IPS DF 4.7 (cell line): Measurements from ENCODE around the gene CARD14.
"Not testable (repeated sequence)": the region's sequence is repeated elsewhere in the genome, so short reads cannot be mapped to it uniquely, and the experiment has no call there.

ENCODE experiments used
- DNase-seq: peaks from one replicate; pipeline ENCODE4 v3.0.0-alpha.2; 2013; ENCODE audit warnings: low spot score; ENCODE audit errors: extremely low read depth

Gene CARD14

DNA sequence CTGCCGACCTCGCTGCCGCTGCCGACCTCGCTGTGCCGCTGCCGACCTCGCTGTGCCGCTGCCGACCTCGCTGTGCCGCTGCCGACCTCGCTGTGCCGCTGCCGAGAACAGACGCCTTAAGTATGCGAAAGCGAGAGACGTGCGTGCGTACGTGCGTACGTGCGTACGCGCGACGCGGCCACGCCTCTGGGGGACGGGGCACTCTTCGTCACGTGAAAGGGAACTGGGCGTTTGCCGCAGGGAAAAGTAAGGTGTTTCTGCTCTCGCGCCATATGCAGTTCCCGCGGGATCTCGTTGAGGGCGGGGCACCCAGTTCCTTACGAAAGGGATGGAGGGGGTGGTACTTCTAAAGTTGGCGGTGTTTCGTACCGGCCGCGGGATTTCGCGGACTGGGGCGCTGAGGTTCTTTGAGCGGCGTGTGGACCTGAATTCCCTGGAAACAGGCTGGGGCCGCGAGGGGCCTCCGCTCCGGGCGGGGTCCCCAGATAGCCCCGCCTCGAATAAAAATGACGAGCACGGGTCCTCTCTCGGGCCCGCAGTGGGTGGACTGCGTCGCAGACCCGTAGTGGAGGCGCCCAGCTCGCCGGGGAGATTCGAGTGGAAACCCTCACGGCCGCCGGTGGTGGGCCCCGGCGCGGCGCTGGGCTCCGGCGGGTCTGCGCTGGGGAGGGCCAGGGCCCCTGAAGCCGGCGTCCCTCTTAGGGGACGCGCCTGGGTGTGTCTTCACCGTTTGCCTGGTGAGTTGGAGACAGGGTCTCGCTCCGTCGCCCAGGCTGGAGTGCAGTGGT is 22.6 kb upstream of the CARD14 start, which contains the start of gene EIF4A3:
TSS of gene EIF4A3 (minus strand) at position 94 of the 788 bp plus-strand sequence. CDS start 167 bp downstream, outside the sequence.
- DNase-seq, result peak; percentile 92

DNA sequence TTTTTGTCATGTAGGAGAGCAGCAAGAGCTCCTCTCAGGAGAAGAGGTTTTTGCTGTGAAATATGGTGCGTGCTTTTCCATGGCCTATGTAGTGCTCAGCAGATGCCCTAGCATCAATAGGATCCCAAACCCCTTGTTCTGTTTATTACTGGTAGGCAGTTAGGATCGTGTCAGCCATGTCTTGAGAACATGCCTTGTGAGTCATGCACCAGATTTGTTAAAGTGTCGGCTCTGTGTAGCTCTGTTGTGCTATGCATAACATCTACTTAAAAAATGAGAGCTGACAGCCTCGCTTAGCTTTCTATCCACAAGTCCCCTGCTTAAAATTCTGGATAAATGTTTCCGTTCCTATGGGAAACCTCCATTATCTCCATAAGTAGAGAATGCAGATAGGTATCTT is 18.5 kb upstream of the CARD14 start:
- no peak for DNase-seq

DNA sequence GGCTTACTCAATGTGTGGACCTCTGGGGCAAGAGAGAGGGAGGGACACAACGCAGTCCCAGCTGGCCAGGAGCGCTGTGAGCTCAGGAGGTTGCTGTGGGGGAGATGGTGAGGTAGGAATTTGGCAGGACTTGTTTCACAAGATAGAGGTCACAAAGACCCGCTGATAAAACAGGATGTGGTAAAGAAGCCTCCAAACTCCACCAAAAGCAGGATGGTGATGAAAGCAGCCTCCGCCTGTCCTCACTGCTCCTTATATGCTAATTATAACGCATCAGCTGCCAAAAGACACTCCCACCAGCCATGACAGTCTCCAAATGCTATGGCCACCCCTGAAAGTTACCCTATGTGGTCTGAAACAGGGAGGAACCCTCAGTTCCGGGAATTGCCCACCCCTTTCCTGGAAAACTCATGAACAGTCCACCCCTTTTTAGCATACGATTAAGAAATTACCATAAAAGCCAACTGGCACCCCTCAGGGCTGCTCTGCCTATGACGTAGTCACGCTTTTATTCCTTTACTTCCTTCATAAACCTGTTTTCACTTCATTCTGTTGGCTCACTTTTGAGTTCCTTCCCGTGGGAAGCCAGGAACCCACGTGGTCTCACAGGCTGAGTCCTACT is 17.6 kb upstream of the CARD14 start:
- no peak for DNase-seq

DNA sequence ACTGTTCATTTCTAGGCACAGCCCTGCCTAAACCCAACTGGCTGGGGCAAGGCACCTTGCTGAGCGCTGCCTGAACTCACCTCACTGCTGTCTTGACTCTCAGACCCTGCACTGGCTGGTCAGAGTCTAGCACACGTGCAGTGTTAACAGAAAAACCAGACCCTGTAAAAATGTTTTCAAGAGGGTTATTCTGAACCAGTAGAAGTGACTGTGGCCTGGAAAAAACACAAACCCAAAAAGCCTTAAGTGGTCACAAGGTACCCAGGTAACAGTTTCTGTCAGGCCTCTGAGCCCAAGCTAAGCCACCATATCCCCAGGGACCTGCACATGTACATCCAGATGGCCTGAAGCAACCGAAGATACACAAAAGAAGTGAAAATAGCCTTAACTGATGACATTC is 16.8 kb upstream of the CARD14 start:
- DNase-seq, result no peak

DNA sequence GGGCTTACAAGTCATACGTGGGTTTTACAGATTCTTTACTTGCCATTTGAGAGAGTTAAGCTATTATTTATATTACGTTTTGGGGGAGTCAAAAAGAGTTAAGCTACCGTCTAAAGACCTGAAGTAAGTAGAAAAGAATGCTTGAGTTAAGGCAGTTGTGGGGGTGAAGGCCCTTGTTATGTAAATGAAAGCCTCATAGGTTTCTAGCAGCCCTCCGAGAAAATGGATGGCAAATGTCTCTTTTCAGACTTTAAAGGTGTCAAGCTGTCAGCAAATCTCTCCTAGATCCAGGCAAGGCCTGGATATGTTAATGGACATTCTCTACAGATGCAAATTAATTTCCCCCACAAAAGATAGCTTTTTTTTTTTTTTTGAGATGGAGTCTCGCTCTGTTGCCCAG is 15.7 kb upstream of the CARD14 start:
- no peak for DNase-seq

DNA sequence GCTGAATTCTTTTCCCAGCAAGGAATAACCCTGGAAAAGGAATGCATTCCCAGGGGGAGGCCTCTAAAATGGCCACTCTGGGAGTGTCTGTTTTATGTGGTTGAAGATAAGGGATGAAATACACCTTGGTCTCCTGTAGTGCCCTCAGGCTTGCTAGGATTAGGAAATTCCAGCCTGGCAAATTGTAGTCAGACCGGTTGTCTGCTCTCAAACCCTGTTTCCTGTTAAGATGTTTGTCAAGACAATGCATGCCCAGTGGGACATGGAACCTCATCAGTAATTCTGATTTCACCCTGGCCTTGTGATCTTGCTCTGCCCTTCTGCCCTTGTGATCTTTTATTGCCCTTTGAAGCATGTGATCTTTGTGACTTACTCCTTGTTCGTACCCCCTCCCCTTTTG is 14.2 kb upstream of the CARD14 start:
- not testable (repeated sequence) for DNase-seq

DNA sequence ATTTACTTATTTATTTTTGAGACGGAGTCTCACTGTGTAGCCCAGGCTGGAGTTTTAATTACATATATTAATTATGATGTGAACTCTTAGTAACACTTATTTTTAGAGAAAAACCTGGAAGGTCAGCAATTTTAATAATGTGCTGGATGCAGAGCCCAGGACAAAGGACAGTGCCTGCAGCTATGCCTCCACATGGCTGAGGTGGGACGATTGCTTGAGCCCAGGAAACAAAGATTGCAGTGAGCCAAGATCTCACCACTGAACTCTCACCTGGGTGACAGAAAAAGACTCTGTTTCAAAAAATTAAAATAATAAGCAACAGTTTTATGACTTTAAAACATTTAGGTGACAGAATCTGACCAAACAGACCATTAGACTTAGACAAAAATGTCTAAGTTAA is 11.0 kb upstream of the CARD14 start:
- no peak for DNase-seq

DNA sequence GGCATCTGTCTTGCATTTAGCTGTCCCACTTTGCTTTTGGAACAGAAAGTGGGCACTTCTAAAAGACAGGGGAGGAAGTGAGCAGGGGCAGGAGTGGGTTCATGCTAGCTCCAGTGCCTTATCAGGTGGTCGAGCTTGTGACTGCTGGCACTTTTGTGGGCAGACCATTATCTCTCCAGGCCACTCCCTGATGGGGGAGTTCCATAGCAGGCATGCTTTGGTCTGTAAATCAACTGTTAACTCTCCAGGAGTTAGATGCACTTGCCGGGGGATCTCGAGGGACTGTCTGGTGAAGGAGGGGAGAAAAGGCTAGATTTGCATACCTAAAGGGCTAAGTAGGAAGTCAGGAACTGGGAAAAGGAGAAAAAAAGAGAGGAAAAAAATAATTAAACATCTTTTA is 9.3 kb upstream of the CARD14 start:
- DNase-seq, result no peak

DNA sequence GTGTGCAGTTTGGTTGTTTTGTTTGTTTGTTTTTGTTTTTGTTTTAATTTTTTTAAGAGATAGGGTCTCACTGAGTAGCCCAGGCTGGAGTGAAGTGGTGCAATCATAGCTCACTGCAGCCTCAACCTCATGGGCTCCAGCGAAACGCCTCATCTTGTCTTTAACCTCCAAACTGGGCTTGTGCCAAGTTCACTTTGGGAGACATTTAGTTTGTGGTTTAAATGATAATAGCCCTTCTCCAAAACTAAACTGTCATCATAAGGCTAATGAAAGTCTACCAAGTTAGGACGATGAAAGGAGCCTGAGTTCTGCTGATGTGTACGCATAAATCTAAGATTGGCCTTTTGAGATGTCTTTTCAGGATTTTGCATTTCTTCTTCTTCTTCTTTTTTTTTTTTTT is 6.5 kb upstream of the CARD14 start:
- DNase-seq, result no peak

DNA sequence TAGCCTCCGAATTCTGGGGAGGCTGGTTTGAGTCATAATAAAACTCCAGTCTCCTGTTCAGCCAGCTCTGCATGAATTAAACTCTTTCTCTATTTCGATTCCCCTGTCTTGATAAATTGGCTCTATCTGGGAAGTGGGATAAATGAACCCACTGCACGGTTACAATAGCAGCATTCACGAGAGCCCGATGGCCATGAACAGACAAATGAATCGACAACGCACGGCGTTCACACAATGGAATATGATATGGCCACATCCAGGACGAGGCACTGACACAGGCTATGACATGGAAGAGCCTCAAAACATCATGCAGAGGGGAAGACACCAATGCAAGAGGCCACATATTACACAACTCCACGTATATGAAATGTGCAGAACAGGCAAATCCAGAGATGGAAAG is 5.6 kb upstream of the CARD14 start:
- no peak for DNase-seq

DNA sequence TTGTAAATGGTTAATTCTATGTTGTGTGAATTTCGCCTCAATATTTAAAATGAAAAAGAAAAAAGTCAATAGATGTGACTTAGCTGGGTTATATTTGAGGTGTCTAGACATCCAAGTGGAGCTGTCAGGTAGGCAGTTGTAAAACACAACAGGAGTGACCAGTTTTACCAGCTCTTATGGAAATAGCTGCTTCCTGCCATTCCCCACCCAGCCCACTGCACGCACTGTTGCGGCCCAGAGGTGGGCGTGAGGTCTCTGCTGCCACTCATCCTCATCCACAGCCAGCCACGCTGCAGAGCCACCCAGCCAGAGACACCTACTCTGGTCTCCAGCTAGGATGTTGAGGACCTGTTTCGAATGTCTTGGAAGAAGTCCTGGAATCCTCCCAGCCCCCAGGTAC is 3.4 kb upstream of the CARD14 start:
- DNase-seq, result no peak

DNA sequence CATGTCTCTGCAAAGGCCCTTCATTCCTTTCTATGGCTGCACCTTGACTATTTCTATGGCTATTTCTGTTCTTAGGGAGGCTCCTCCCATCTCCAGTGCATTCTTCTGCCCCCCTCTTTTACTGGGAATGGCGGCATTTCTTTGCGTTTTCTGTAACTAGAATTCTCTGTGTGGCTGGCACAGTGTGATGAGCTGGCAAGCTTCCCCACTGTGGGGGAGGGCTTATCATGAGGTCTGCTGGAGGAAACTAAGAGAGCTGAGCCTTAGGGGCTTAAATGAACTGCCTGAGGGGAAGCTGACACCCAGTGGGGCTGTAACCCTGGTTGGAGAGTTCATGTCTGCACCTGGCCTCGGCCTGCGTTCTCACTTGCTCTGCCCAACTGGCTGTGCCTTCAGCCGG is 1.5 kb upstream of the CARD14 start:
- no peak for DNase-seq

DNA sequence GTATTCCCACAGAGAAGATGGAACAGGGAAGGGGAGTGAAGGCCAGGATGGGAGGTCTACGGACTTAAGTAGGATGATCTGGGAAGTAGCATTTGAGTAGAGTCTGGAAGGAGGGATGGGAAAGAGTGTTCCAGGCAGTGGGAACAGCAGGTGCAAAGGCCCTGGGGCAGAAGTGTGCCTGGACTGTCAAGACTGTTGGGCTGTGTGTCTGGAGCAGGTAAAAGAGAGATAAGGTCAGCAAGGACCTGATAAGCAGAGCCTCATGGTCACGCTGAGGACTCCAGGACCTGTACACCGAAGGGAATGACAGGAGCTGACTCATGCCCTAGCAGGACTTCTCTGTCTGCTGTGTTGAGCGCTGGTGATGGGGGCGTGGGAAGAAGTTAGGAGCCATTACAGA is 723 bp upstream of the CARD14 start:
- DNase-seq, result no peak

DNA sequence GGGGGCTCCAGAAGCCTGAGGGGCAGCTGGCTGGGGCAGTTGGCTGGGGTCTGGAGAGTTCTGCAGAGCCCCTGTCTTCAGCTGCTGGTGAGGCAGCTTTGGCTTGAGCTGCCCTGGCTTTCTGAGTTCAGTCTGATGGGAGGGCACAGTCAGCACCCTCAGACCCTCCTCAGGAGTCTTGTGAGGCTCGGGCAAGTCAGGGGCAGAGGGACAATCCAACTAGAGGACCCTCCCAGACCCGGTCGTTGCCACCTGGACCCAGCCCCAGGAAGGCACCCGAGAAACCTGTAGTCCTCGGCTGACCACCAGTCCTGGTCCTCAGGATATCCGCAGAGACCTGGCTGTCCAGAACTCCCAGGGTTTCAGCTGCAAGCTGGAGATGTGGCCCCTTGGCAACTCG is 1.9 kb downstream of the CARD14 start:
- no peak for DNase-seq

DNA sequence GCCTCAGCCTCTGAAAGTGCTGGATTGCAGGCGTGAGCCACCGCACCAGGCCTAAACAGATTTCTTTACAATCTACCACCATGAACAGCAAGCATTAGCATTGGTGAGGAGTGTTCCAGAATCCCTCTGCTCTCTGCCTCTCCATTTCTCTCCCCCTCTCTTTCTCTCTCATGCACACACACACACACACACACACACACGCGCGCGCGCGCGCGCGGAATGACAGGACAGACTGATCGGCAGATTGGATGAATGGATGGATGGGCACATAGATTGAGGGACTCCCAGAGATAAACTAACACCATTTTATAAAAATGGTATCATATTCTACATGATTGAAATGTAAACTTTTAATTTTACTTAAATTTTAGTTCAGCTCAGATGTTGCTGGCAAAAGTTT is 3.3 kb downstream of the CARD14 start:
- no peak for DNase-seq

DNA sequence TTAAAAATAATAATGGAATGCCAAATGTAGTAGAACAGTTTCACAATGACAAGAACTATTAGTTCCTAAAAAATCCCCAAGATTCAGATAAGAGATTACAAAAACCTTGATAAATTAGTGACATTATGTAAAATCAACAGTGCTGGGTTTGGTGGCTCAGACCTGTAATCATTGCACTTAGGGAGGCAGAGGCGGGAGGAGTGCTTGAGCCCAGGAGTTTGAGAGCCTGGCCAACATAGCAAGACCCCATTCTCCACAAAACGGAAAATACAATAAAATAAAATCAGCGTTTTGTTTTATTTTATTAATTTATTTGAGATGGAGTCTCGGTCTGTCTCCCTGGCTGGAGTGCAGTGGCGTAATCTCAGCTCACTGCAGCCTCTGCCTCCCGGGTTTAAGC is 4.1 kb downstream of the CARD14 start:
- no peak for DNase-seq

DNA sequence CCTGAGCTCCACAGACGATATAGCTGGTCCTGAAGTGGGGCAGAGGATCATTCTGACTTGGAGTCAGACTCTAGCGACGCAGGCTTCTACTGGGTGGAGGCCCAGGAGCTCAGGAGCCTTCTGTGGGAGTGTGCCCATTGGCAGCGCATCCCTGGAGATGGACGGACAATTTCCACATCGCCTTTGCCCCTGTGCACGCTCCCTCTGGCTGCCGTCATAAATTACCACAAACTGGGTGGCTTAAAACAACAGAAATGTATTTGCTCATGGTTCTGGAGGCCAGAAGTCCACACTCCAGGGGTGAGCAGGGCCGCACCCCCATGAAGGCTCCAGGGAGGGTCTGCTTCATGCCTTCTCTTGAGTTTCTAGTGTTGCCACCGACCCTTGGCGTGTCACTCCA is 6.9 kb downstream of the CARD14 start:
- no peak for DNase-seq

DNA sequence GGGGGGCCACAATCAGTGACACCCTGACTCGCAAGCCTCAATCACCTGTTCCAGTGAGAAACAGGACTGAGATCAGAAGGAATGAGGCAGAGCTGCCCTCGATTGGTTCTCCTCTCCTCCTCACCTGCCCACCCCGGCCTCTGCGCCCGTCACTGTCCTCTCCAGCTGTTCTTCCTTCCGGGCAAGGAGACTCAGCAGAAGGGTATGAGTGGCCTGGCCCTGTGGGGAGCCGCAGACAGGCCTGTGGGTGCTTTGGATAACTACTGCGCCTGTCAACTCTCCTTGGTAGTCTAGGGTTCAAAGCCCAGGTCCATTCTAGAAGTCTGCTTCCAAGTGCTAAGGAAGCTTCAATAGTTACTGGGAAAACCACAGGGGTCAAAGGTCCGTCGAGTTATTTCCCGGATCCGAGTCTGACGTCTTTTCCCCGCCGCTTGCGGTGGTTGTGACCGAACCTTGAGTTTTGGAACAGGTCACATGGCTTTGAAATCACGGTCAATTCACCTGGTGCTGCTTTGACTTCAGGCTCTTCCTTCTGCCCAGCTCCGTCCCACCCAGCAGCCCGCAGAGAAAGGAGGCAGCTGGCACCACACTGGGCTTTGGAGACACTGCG is 8.3 kb downstream of the CARD14 start:
- no peak for DNase-seq

DNA sequence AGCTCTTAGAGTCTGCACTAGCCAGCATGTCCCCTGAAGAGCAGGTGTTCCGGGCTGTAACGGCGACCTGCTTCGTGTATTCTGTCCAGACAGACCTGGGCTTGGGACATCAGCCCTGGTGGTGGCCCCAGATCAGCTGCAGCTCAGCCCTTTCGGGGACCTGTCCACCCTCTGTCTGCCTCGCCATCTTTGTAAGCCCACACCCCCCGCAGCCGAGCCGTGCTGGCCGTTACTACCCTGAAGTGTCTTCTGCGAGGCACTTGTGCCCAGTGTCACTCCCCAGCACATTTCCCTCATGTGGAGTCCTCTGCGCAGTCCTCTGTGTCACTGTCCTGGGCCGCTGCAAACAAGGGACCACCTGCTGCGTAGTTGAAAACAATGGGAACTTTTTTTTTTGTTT is 10.4 kb downstream of the CARD14 start:
- no peak for DNase-seq

DNA sequence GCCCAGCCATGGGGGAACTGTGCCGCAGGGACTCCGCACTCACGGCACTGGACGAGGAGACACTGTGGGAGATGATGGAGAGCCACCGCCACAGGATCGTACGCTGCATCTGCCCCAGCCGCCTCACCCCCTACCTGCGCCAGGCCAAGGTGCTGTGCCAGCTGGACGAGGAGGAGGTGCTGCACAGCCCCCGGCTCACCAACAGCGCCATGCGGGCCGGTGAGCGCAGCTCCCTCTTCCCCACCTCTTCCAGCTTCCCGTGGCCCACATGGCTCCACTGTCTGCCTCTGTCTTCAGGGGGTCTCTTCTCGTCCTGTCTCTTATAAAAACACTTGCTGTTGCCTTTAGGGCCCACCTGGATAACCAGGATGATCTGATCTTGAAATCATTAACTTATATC is 11.6 kb downstream of the CARD14 start:
- DNase-seq, result no peak

DNA sequence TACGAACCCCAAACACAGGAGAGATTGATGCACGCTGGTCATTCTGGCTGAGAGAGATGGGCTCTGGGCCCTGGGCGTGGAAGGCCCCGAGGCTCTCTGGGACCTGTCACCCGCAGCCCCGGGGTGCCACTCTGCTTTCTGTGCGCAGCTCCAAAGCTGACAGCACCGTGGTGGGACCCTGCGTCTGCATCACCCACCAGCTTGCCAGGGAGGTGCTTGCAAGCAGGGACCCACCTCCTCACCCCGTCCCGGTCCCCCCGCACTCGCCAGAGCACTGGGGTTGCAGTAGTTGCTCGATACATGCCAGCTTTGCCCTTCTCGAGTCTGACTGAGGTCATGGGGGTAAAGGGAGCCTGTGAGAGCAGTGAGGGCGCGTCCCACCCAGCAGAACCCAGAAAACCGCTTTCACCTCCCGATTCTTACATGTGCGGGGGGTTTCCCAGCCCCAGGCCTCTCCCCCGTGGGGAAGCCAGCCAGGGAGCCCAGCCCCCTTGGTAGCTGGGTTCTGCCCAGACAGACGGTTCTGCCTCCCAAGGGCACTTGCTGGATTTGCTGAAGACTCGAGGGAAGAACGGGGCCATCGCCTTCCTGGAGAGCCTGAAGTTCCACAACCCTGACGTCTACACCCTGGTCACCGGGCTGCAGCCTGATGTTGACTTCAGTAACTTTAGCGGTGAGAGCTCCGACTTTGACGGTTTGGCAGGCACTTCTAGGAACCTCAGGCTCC is 12.5 kb downstream of the CARD14 start:
- no peak for DNase-seq

DNA sequence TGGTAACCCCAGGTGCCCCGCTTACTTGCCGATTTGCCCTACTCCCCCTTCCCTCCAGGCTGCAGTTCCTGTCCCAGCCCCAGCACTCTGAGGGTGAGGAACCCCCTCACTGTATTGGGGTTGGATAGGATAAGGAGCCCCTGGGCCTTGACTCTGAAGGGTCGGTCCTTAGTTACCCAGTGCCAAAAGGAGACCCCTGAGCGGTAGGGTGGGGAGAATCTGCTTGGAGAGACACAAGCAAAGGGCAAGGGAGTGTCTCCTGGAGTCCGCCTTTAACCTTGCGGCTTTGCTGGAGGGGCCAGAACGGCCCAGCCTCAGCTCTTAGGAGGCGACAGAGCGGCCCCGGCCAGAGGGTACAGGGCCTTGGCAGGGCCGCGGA is 13.0 kb downstream of the CARD14 start:
- no peak for DNase-seq
